Liver (tissue), 9 donors: ENCODE data around the gene CLCNKB. TPM values are rescaled to one million over a fixed set of nuclear protein-coding genes. Genes with fewer than 3 reads are reported as not detected.

ENCODE experiments used
- DNase-seq: peaks from one replicate; pipeline ENCODE4 v3.0.0-alpha.2; 2017; ENCODE audit warnings: low spot score
- H3K27ac ChIP-seq, 2 donors: one replicate each; pipeline ENCODE4 v1.7.0; 2013; ENCODE audit warnings: inconsistent platforms in 2 of 2, low read length in 2 of 2, control low read depth in 1 of 2, low read depth in 1 of 2, mild to moderate bottlenecking in 1 of 2
- H3K27me3 ChIP-seq, 4 donors: one replicate each; pipeline versions ENCODE4 v1.6.1 to v1.7.0; 2013; ENCODE audit warnings: low read length in 3 of 4, inconsistent platforms in 1 of 4, mild to moderate bottlenecking in 1 of 4, moderate library complexity in 1 of 4; ENCODE audit not compliant: control insufficient read depth in 4 of 4, insufficient read depth in 4 of 4
- H3K36me3 ChIP-seq, 4 donors: one replicate each; pipeline versions ENCODE4 v1.6.1 to v1.7.0; 2013; ENCODE audit warnings: low read length in 3 of 4, mild to moderate bottlenecking in 3 of 4, low read depth in 1 of 4, moderate library complexity in 1 of 4; ENCODE audit not compliant: control insufficient read depth in 4 of 4, insufficient read depth in 3 of 4
- H3K4me1 ChIP-seq, 4 donors: one replicate each; pipeline versions ENCODE4 v1.6.1 to v1.7.0; 2013; ENCODE audit warnings: low read length in 3 of 4, mild to moderate bottlenecking in 3 of 4, moderate library complexity in 1 of 4; ENCODE audit not compliant: control insufficient read depth in 4 of 4, insufficient read depth in 4 of 4
- H3K4me3 ChIP-seq, 3 donors: one replicate each; pipeline versions ENCODE4 v1.6.1 to v1.7.0; 2013; ENCODE audit warnings: low read length in 3 of 3, control low read depth in 1 of 3, low read depth in 1 of 3, mild to moderate bottlenecking in 1 of 3
- H3K9ac ChIP-seq, 2 donors: one replicate each; pipeline ENCODE4 v1.7.0; 2013; ENCODE audit warnings: low read length in 2 of 2, mild to moderate bottlenecking in 2 of 2, moderate library complexity in 2 of 2, control low read depth in 1 of 2, low read depth in 1 of 2
- H3K9me3 ChIP-seq, 4 donors: one replicate each; pipeline versions ENCODE4 v1.6.1 to v1.7.0; 2013; ENCODE audit warnings: low read length in 3 of 4; ENCODE audit not compliant: control insufficient read depth in 4 of 4
- ATF3 ChIP-seq: IDR thresholded peaks from 2 replicates; pipeline ENCODE4 v1.6.1; 2016; ENCODE audit warnings: antibody characterized with exemption
- CTCF ChIP-seq: fragments of 150-350 bp; IDR thresholded peaks from 2 replicates; pipeline ENCODE4 v1.5.1; 2017; ENCODE audit warnings: improper control_type of control experiment, low read depth, low read length; ENCODE audit not compliant: missing input control
- EGR1 ChIP-seq, 2 donors: IDR thresholded peaks; 2 replicates each; pipeline ENCODE4 v1.6.1; 2016 to 2018; ENCODE audit warnings: antibody characterized with exemption in 2 of 2, low read depth in 2 of 2
- FOXA1 ChIP-seq: IDR thresholded peaks from 2 replicates; pipeline ENCODE4 v1.6.1; 2016; ENCODE audit warnings: antibody characterized with exemption
- FOXA2 ChIP-seq: IDR thresholded peaks from 2 replicates; pipeline ENCODE4 v1.6.1; 2016; ENCODE audit warnings: antibody characterized with exemption
- GABPA ChIP-seq, 2 donors: IDR thresholded peaks in 1 of 2; conservative IDR thresholded peaks in 1 of 2; 2 replicates each; pipeline ENCODE4 v1.6.1; 2016; ENCODE audit warnings: antibody characterized with exemption in 2 of 2, mild to moderate bottlenecking in 1 of 2, moderate library complexity in 1 of 2
- HNF4A ChIP-seq, 2 donors: conservative IDR thresholded peaks; 2 replicates each; pipeline ENCODE4 v1.6.1; 2016; ENCODE audit warnings: antibody characterized with exemption in 2 of 2, mild to moderate bottlenecking in 2 of 2
- HNF4G ChIP-seq: IDR thresholded peaks from 2 replicates; pipeline ENCODE4 v1.6.1; 2016; ENCODE audit warnings: antibody characterized with exemption
- JUND ChIP-seq, 2 donors: IDR thresholded peaks; 2 replicates each; pipeline ENCODE4 v1.6.1; 2016; ENCODE audit warnings: antibody characterized with exemption in 2 of 2
- NR2F2 ChIP-seq: IDR thresholded peaks from 2 replicates; pipeline ENCODE4 v1.6.1; 2016; ENCODE audit warnings: antibody characterized with exemption
- RAD21 ChIP-seq, 2 donors: IDR thresholded peaks; 2 replicates each; pipeline ENCODE4 v1.6.1; 2016; ENCODE audit warnings: antibody characterized with exemption in 2 of 2, mild to moderate bottlenecking in 2 of 2
- RXRA ChIP-seq, 2 donors: IDR thresholded peaks; 2 replicates each; pipeline ENCODE4 v1.6.1; 2017 to 2018; ENCODE audit warnings: antibody characterized with exemption in 2 of 2, mild to moderate bottlenecking in 1 of 2
- SP1 ChIP-seq: IDR thresholded peaks from 2 replicates; pipeline ENCODE4 v1.6.1; 2018; ENCODE audit warnings: antibody characterized with exemption, mild to moderate bottlenecking
- TAF1 ChIP-seq: conservative IDR thresholded peaks from 2 replicates; pipeline ENCODE4 v1.6.1; 2016; ENCODE audit warnings: antibody characterized with exemption, mild to moderate bottlenecking
- YY1 ChIP-seq: IDR thresholded peaks from 2 replicates; pipeline ENCODE4 v1.6.1; 2016; ENCODE audit warnings: antibody characterized with exemption, mild to moderate bottlenecking
- WGBS: extraction: QIAGEN DNeasy Blood & Tissue Kit; methylation state at CpG from one replicate; pipeline ENCODE4 v1.1.7; 2013; 5-methylcytosine and 5-hydroxymethylcytosine counted together
- polyA plus RNA-seq, 2 donors: library from polyadenylated mRNA; stranded (reverse) in 1 of 2; unstranded in 1 of 2; fragments of 200-250 nt in 1 of 2; fragments of >200 nt in 1 of 2; fragmentation: Nextera tagmentation in 1 of 2; extraction: Ambion mirVana in 1 of 2; gene quantifications; one replicate each; pipeline versions ENCODE4 v1.2.1 to v1.2.3, GENCODE V29; 2013 to 2015
- total RNA-seq, 2 donors: library from RNA; depleted of rRNA; stranded (reverse); fragments of >200 nt; gene quantifications; one replicate each; pipeline ENCODE4 v1.2.3, GENCODE V29; 2014
- TF ChIP-seq, protein P1 (sequence below): IDR thresholded peaks from 2 replicates; pipeline ENCODE4 v1.6.1; 2016; ENCODE audit warnings: antibody characterized with exemption, mild to moderate bottlenecking
- TF ChIP-seq, protein P2 (sequence below): IDR thresholded peaks from 2 replicates; pipeline ENCODE4 v1.6.1; 2016; ENCODE audit warnings: antibody characterized with exemption
- donor health status: healthy.
- donor health status: healthy.
- donor health status: healthy.
- donor health status: healthy.
- donor health status: healthy.

The CLCNKB gene
- total and polyA plus RNA-seq, 4 donors = not detected

- H3K9ac ChIP-seq = no peak overlapping the region
- DNase-seq = no peak
- H3K27ac ChIP-seq = no peak overlapping the region
- no peaks in the 10 kb centered on the region for H3K36me3 ChIP-seq
- H3K9me3 ChIP-seq = no peaks in the 10 kb centered on the region
- H3K4me1 ChIP-seq = peaks cover 10 to 26% (median 18%) of the 10 kb centered on the region in 4 donors
- H3K27me3 ChIP-seq = no peaks in the 10 kb centered on the region
- no peak for TF ChIP-seq HNF4G
- TF ChIP-seq SP1 = peak; percentile 14
- no peak overlapping the region for H3K4me3 ChIP-seq
- WGBS = 68% methylated on average over 13 of the region's 13 CpGs
Measured at GRCh38 chr1:16064536-16065268, 21.1 kb downstream of the CLCNKB start.

DNA sequence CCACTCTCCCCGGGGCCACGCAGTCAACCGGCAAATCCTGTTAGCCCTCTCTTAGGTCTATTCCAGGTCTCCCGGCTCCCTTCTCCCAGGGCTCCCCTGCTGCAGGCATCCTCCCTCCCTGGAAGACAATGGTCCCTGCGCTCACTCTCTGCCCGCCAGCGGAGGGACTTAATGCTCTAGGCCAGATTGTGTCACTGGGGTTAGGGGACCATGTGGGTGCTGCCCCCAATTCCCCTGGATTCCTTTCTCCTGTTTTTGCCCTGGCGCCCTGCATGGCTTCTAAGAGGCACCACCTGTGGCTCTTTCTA lies 21.6 kb downstream of the CLCNKB start:
- Histone ChIP-seq H3K9ac (no peak overlapping the region), H3K4me1 (peaks cover 10 to 26% (median 18%) of the 10 kb centered on the region in 4 donors), H3K9me3 (no peaks in the 10 kb centered on the region), H3K27me3 (no peaks in the 10 kb centered on the region), H3K4me3 (no peak overlapping the region), H3K27ac (no peak overlapping the region), H3K36me3 (no peaks in the 10 kb centered on the region)
- DNase-seq = no peak
- 88% methylated on average over 8 of the region's 8 CpGs for WGBS
- TF ChIP-seq TAF1 = no peak
- no peak for TF ChIP-seq RXRA (IDR thresholded peaks at IDR 0.05)
- no peak for TF ChIP-seq FOXA2
- no peak for TF ChIP-seq JUND (IDR thresholded peaks at IDR 0.05)
- TF ChIP-seq HNF4A (conservative IDR thresholded peaks at IDR 0.05) = no peak
- TF ChIP-seq CTCF = no peak
- TF ChIP-seq, protein P1, sequence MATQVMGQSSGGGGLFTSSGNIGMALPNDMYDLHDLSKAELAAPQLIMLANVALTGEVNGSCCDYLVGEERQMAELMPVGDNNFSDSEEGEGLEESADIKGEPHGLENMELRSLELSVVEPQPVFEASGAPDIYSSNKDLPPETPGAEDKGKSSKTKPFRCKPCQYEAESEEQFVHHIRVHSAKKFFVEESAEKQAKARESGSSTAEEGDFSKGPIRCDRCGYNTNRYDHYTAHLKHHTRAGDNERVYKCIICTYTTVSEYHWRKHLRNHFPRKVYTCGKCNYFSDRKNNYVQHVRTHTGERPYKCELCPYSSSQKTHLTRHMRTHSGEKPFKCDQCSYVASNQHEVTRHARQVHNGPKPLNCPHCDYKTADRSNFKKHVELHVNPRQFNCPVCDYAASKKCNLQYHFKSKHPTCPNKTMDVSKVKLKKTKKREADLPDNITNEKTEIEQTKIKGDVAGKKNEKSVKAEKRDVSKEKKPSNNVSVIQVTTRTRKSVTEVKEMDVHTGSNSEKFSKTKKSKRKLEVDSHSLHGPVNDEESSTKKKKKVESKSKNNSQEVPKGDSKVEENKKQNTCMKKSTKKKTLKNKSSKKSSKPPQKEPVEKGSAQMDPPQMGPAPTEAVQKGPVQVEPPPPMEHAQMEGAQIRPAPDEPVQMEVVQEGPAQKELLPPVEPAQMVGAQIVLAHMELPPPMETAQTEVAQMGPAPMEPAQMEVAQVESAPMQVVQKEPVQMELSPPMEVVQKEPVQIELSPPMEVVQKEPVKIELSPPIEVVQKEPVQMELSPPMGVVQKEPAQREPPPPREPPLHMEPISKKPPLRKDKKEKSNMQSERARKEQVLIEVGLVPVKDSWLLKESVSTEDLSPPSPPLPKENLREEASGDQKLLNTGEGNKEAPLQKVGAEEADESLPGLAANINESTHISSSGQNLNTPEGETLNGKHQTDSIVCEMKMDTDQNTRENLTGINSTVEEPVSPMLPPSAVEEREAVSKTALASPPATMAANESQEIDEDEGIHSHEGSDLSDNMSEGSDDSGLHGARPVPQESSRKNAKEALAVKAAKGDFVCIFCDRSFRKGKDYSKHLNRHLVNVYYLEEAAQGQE = no peak
- TF ChIP-seq EGR1 (IDR thresholded peaks at IDR 0.05; ENCODE audit: low read depth in 2 of 2) = no peak
- no peak for TF ChIP-seq FOXA1
- TF ChIP-seq SP1 = no peak
- TF ChIP-seq NR2F2 = no peak
- no peak for TF ChIP-seq HNF4G
- no peak for TF ChIP-seq RAD21 (IDR thresholded peaks at IDR 0.05)
- TF ChIP-seq YY1 = no peak
- TF ChIP-seq GABPA (IDR thresholded peaks at IDR 0.05 in 1 of 2, conservative IDR thresholded peaks at IDR 0.05 in 1 of 2) = no peak
- TF ChIP-seq, protein P2, sequence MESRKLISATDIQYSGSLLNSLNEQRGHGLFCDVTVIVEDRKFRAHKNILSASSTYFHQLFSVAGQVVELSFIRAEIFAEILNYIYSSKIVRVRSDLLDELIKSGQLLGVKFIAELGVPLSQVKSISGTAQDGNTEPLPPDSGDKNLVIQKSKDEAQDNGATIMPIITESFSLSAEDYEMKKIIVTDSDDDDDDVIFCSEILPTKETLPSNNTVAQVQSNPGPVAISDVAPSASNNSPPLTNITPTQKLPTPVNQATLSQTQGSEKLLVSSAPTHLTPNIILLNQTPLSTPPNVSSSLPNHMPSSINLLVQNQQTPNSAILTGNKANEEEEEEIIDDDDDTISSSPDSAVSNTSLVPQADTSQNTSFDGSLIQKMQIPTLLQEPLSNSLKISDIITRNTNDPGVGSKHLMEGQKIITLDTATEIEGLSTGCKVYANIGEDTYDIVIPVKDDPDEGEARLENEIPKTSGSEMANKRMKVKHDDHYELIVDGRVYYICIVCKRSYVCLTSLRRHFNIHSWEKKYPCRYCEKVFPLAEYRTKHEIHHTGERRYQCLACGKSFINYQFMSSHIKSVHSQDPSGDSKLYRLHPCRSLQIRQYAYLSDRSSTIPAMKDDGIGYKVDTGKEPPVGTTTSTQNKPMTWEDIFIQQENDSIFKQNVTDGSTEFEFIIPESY = no peak
- TF ChIP-seq ATF3 = no peak
